ENCODE results near the gene C1QTNF1. TPM values are rescaled to one million over a fixed set of nuclear protein-coding genes. Genes with fewer than 3 reads are reported as not detected.

The C1QTNF1 gene
- polyA plus RNA-seq, 1 of the 3 experiments (the other 2 are of a cell fraction), result 14.3 TPM

DNA sequence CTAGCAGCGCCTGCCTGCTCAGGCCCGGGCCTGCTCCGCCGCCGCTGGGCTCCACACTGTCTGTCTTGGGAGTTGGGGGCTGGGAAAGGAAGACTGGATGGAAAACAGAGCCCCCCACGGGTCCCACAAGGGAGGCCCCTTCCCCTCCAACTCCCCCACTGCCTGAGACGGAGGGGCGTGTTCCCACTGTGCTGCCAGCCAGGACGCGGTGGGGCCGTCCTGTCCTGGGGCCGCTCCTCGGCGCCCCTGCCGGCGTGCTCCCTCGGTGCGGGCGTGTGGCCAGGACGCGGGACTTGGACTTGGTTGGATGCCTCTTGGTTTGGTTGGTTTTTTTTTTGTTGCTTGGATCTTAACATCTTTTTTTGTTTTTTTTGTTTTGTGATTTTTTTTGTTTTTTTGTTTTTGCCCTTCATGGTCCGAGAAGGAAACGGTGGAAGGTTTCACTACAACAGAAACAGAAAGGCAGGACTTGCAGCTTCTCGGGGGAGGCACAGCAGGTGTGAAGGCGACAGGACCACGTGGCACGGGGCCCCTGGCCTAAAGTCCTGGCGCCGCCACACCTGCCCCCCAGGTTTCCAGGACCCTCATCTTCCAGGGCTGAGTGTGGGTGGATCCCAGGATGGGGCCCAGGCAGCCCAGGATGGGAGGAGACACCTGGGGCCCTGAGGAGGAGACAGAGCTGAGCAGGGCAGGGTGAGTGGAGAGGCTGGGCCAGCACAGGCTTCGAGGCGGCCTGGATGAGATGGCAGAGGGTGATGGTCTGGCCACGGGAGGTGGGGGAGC, 66.7 kb downstream of the C1QTNF1 start:
- no peaks in the 10 kb centered on the region for H3K9me2 ChIP-seq
- no peak overlapping the region for H3K4me3 ChIP-seq (ENCODE audit: low read depth in 2 of 2, low read length in 1 of 2)
- peaks cover 5% of the 10 kb centered on the region; the same call in 1 of the 2 replicates for H3K27me3 ChIP-seq (ENCODE audit: insufficient read depth)
- H3K9ac ChIP-seq, result no peak overlapping the region
- no peak overlapping the region for H3K4me2 ChIP-seq
- POLR2A ChIA-PET, result no interaction called here
- no peaks in the 10 kb centered on the region for H3K9me3 ChIP-seq
- H3K4me1 ChIP-seq (ENCODE audit: control insufficient read depth in 1 of 2, insufficient read depth in 2 of 2, low read depth in 1 of 2, low read length in 1 of 2), result no peaks in the 10 kb centered on the region; a peak in 1 of 4 replicates
- no peak overlapping the region for H3K27ac ChIP-seq (ENCODE audit: low read depth in 2 of 2, low read length in 1 of 2)
- no peak overlapping the region for H2AFZ ChIP-seq (ENCODE audit: low read depth)
- peaks cover 0 to 15% of the 10 kb centered on the region in 2 experiments for H3K36me3 ChIP-seq (replicated peaks in 1 of 2; ENCODE audit: control insufficient read depth in 1 of 2, insufficient read depth in 2 of 2, low read length in 1 of 2)
- H3K79me2 ChIP-seq (ENCODE audit: insufficient read depth), result no peaks in the 10 kb centered on the region
- no peak for TF ChIP-seq FOXM1 (IDR thresholded peaks at IDR 0.05; ENCODE audit: low read depth)
- TF ChIP-seq MXI1 (IDR thresholded peaks at IDR 0.05; ENCODE audit: low read depth, low read length), result no peak
- TF ChIP-seq, protein P1, sequence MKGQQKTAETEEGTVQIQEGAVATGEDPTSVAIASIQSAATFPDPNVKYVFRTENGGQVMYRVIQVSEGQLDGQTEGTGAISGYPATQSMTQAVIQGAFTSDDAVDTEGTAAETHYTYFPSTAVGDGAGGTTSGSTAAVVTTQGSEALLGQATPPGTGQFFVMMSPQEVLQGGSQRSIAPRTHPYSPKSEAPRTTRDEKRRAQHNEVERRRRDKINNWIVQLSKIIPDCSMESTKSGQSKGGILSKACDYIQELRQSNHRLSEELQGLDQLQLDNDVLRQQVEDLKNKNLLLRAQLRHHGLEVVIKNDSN (IDR thresholded peaks at IDR 0.05; ENCODE audit: borderline replicate concordance, low read depth), result no peak
- no peak for TF ChIP-seq TEAD4 (IDR thresholded peaks at IDR 0.05; ENCODE audit: borderline replicate concordance, insufficient read depth)
- DNase-seq, result no peak
- 86% methylated on average over 27 of the region's 32 CpGs for WGBS (ENCODE audit: low lambda C conversion rate)
- peaks cover 3% of the 10 kb centered on the region for H3F3A ChIP-seq (replicated peaks; ENCODE audit: insufficient read depth)
- H4K20me1 ChIP-seq (ENCODE audit: insufficient read depth), result peaks cover 22% of the 10 kb centered on the region
- CTCF ChIA-PET, result interaction anchor here (1.0 to 45.1 kb wide), 12 partner anchors 8 to 313 kb away, joined by 3 to 1305 read pairs (median 89); no protein-coding TSS in a partner anchor

DNA sequence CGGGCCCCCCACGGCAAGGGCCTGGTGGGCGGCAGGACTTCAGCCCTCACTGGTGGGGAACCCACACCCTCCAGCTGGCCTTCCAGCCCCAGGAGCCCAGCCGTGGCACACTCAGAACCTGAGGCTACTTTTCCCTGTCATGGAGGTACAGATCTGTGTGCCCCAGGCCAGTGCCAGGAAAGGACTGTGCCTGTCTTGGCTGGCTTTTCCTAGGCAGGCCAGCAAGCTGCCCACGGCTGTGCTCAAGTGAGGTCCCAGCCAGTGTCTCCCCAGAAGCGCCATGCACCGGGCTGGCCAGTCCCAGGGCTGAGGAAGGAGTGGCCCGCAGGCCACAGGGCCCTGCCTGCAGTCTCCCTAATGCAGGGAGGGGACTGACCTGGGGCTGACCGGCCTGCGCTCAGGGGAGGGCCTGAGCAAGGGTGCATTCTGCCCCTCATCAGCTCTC, 67.3 kb downstream of the C1QTNF1 start:
- POLR2A ChIA-PET, result no interaction called here
- H3K79me2 ChIP-seq (ENCODE audit: insufficient read depth), result no peaks in the 10 kb centered on the region
- no peak overlapping the region for H3K4me2 ChIP-seq
- H2AFZ ChIP-seq (ENCODE audit: low read depth), result no peak overlapping the region
- no peak overlapping the region for H3K4me3 ChIP-seq (ENCODE audit: low read depth in 2 of 2, low read length in 1 of 2)
- H3K4me1 ChIP-seq (ENCODE audit: control insufficient read depth in 1 of 2, insufficient read depth in 2 of 2, low read depth in 1 of 2, low read length in 1 of 2), result no peaks in the 10 kb centered on the region; a peak in 1 of 4 replicates
- DNase-seq, result no peak
- no peaks in the 10 kb centered on the region for H3K9me2 ChIP-seq
- TF ChIP-seq TAF1 (IDR thresholded peaks at IDR 0.05; ENCODE audit: borderline replicate concordance, low read depth, low read length) (no peak), YY1 (IDR thresholded peaks at IDR 0.05; ENCODE audit: low read depth) (no peak), SMC3 (IDR thresholded peaks at IDR 0.05; ENCODE audit: low read depth, low read length) (no peak), NFIC (IDR thresholded peaks at IDR 0.05; ENCODE audit: borderline replicate concordance) (no peak), EP300 (IDR thresholded peaks at IDR 0.05; ENCODE audit: borderline replicate concordance in 1 of 2, low read depth in 1 of 2, low read length in 1 of 2) (no peak), TCF12 (IDR thresholded peaks at IDR 0.05) (no peak)
- TF ChIP-seq, protein P2, sequence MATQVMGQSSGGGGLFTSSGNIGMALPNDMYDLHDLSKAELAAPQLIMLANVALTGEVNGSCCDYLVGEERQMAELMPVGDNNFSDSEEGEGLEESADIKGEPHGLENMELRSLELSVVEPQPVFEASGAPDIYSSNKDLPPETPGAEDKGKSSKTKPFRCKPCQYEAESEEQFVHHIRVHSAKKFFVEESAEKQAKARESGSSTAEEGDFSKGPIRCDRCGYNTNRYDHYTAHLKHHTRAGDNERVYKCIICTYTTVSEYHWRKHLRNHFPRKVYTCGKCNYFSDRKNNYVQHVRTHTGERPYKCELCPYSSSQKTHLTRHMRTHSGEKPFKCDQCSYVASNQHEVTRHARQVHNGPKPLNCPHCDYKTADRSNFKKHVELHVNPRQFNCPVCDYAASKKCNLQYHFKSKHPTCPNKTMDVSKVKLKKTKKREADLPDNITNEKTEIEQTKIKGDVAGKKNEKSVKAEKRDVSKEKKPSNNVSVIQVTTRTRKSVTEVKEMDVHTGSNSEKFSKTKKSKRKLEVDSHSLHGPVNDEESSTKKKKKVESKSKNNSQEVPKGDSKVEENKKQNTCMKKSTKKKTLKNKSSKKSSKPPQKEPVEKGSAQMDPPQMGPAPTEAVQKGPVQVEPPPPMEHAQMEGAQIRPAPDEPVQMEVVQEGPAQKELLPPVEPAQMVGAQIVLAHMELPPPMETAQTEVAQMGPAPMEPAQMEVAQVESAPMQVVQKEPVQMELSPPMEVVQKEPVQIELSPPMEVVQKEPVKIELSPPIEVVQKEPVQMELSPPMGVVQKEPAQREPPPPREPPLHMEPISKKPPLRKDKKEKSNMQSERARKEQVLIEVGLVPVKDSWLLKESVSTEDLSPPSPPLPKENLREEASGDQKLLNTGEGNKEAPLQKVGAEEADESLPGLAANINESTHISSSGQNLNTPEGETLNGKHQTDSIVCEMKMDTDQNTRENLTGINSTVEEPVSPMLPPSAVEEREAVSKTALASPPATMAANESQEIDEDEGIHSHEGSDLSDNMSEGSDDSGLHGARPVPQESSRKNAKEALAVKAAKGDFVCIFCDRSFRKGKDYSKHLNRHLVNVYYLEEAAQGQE (IDR thresholded peaks at IDR 0.05; ENCODE audit: low read depth, low read length), result no peak
- TF ChIP-seq, protein P3, sequence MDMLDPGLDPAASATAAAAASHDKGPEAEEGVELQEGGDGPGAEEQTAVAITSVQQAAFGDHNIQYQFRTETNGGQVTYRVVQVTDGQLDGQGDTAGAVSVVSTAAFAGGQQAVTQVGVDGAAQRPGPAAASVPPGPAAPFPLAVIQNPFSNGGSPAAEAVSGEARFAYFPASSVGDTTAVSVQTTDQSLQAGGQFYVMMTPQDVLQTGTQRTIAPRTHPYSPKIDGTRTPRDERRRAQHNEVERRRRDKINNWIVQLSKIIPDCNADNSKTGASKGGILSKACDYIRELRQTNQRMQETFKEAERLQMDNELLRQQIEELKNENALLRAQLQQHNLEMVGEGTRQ (IDR thresholded peaks at IDR 0.05; ENCODE audit: borderline replicate concordance, low read depth, low read length), result no peak
- TF ChIP-seq, protein P4, sequence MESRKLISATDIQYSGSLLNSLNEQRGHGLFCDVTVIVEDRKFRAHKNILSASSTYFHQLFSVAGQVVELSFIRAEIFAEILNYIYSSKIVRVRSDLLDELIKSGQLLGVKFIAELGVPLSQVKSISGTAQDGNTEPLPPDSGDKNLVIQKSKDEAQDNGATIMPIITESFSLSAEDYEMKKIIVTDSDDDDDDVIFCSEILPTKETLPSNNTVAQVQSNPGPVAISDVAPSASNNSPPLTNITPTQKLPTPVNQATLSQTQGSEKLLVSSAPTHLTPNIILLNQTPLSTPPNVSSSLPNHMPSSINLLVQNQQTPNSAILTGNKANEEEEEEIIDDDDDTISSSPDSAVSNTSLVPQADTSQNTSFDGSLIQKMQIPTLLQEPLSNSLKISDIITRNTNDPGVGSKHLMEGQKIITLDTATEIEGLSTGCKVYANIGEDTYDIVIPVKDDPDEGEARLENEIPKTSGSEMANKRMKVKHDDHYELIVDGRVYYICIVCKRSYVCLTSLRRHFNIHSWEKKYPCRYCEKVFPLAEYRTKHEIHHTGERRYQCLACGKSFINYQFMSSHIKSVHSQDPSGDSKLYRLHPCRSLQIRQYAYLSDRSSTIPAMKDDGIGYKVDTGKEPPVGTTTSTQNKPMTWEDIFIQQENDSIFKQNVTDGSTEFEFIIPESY (IDR thresholded peaks at IDR 0.05; ENCODE audit: borderline replicate concordance, low read depth), result no peak
- H3K9ac ChIP-seq, result no peak overlapping the region
- peaks cover 0 to 9% of the 10 kb centered on the region in 2 experiments for H3K36me3 ChIP-seq (replicated peaks in 1 of 2; ENCODE audit: control insufficient read depth in 1 of 2, insufficient read depth in 2 of 2, low read length in 1 of 2)
- CTCF ChIA-PET, result interaction anchor here (1.0 to 45.1 kb wide), 7 partner anchors 9 to 312 kb away, joined by 3 to 1305 read pairs (median 136); no protein-coding TSS in a partner anchor
- no peak overlapping the region for H3K27ac ChIP-seq (ENCODE audit: low read depth in 2 of 2, low read length in 1 of 2)
- H3K9me3 ChIP-seq, result no peaks in the 10 kb centered on the region
- peaks cover 22% of the 10 kb centered on the region for H4K20me1 ChIP-seq (ENCODE audit: insufficient read depth)
- H3F3A ChIP-seq (replicated peaks; ENCODE audit: insufficient read depth), result peaks cover 3% of the 10 kb centered on the region
- 92% methylated on average over 9 of the region's 10 CpGs for WGBS (ENCODE audit: low lambda C conversion rate)
- H3K27me3 ChIP-seq (ENCODE audit: insufficient read depth), result peaks cover 5% of the 10 kb centered on the region; the same call in 1 of the 2 replicates

All from SK-N-SH (cell line).